ENCODE measurements around the gene USP40.

USP40 gene

GRCh38 chr2:233471291-233472035 is 95.1 kb downstream of the USP40 start:
- DNase-seq, result peak; percentile 32

- DNase-seq, result no peak
Observed at GRCh38 chr2:233470839-233471238, 95.7 kb downstream of the USP40 start.

GRCh38 chr2:233470011-233470687 is 96.4 kb downstream of the USP40 start:
- no peak for DNase-seq

- DNase-seq, result no peak
Observed at GRCh38 chr2:233469261-233470010, 97.1 kb downstream of the USP40 start.

GRCh38 chr2:233468741-233469110 is 97.9 kb downstream of the USP40 start:
- DNase-seq, result no peak

- DNase-seq, result no peak
Observed at GRCh38 chr2:233468047-233468740, 98.4 kb downstream of the USP40 start.

GRCh38 chr2:233466991-233467603 is 99.5 kb downstream of the USP40 start:
- DNase-seq, result no peak

- DNase-seq, result no peak
Observed at GRCh38 chr2:233464531-233465240, 101.9 kb downstream of the USP40 start.

GRCh38 chr2:233464056-233464455 is 102.5 kb downstream of the USP40 start:
- DNase-seq, result no peak

GRCh38 chr2:233463586-233463985 is 103.0 kb downstream of the USP40 start:
- DNase-seq, result no peak

- DNase-seq, result no peak
Observed at GRCh38 chr2:233462826-233463470, 103.6 kb downstream of the USP40 start.

GRCh38 chr2:233462202-233462785 is 104.3 kb downstream of the USP40 start:
- DNase-seq, result no peak

GRCh38 chr2:233461481-233461891 is 105.1 kb downstream of the USP40 start:
- DNase-seq, result no peak

GRCh38 chr2:233460726-233461441 is 105.7 kb downstream of the USP40 start:
- no peak for DNase-seq

- DNase-seq, result no peak
Observed at GRCh38 chr2:233459426-233459825, 107.2 kb downstream of the USP40 start.

- no peak for DNase-seq
Observed at GRCh38 chr2:233458826-233459225, 107.8 kb downstream of the USP40 start.

GRCh38 chr2:233458031-233458610 is 108.5 kb downstream of the USP40 start:
- DNase-seq, result no peak

GRCh38 chr2:233457356-233457755 is 109.2 kb downstream of the USP40 start:
- DNase-seq, result no peak

- DNase-seq, result no peak
Observed at GRCh38 chr2:233456934-233457333, 109.6 kb downstream of the USP40 start.

GRCh38 chr2:233456111-233456510 is 110.5 kb downstream of the USP40 start:
- no peak for DNase-seq
